Activated naive CD4-positive, alpha-beta T cell (primary cell): ENCODE measurements around the gene MGAT3.
"Not testable (repeated sequence)": the region's sequence is repeated elsewhere in the genome, so short reads cannot be mapped to it uniquely, and the experiment has no call there.

Experiments
- DNase-seq, 4 experiments: peaks; one replicate each; lab custom pipeline; 2025; lab: John Stamatoyannopoulos, UW

Gene MGAT3

GRCh38 chr22:39490135-39490798 is 33.5 kb downstream of the MGAT3 start:
- peak in 3 of 4 experiments; percentile 31 to 62 (median 58) for DNase-seq

- no peak for DNase-seq
Measured at GRCh38 chr22:39490966-39491680, 34.3 kb downstream of the MGAT3 start.

- no peak for DNase-seq
Measured at GRCh38 chr22:39491696-39492095, 34.9 kb downstream of the MGAT3 start.

- DNase-seq = no peak
Measured at GRCh38 chr22:39492186-39492585, 35.4 kb downstream of the MGAT3 start.

- DNase-seq = no peak
Measured at GRCh38 chr22:39493759-39494158, 36.9 kb downstream of the MGAT3 start.

GRCh38 chr22:39494471-39495120 is 37.8 kb downstream of the MGAT3 start:
- no peak for DNase-seq

- DNase-seq = peak in 3 of 4 experiments; percentile 16 to 42 (median 19)
Measured at GRCh38 chr22:39496131-39496838, 39.5 kb downstream of the MGAT3 start.

- no peak for DNase-seq
Measured at GRCh38 chr22:39497429-39497828, 40.6 kb downstream of the MGAT3 start.

GRCh38 chr22:39498368-39498767 is 41.6 kb downstream of the MGAT3 start:
- DNase-seq = no peak

- DNase-seq = no peak
Measured at GRCh38 chr22:39498802-39499201, 42.0 kb downstream of the MGAT3 start.

- DNase-seq = no peak
Measured at GRCh38 chr22:39500101-39500500, 43.3 kb downstream of the MGAT3 start.

- no peak for DNase-seq
Measured at GRCh38 chr22:39501644-39502108, 44.9 kb downstream of the MGAT3 start.

GRCh38 chr22:39502109-39502788 is 45.4 kb downstream of the MGAT3 start, which contains the start of gene MIEF1:
TSS of gene MIEF1 (plus strand) at chr22:39502290. CDS start at chr22:39511295, 9,005 bp downstream.
- peak; percentile 60 to 85 (median 80) for DNase-seq

GRCh38 chr22:39502789-39503409 is 46.1 kb downstream of the MGAT3 start:
- no peak for DNase-seq

- DNase-seq = no peak
Measured at GRCh38 chr22:39503630-39504029, 46.8 kb downstream of the MGAT3 start.

GRCh38 chr22:39504071-39504470 is 47.3 kb downstream of the MGAT3 start:
- DNase-seq = no peak

- DNase-seq = not testable (repeated sequence)
Measured at GRCh38 chr22:39507021-39507420, 50.2 kb downstream of the MGAT3 start.

- DNase-seq = no peak
Measured at GRCh38 chr22:39508393-39508792, 51.6 kb downstream of the MGAT3 start.

- no peak for DNase-seq
Measured at GRCh38 chr22:39510529-39511149, 53.8 kb downstream of the MGAT3 start.

- DNase-seq = no peak
Measured at GRCh38 chr22:39511226-39511625, 54.4 kb downstream of the MGAT3 start.

- no peak for DNase-seq
Measured at GRCh38 chr22:39512026-39512425, 55.2 kb downstream of the MGAT3 start.
